HepG2 (cell line): Measurements from ENCODE around the gene COA3. TPM values are rescaled to one million over a fixed set of nuclear protein-coding genes. Genes with fewer than 3 reads are reported as not detected.

ENCODE experiments used
- KDM5B ChIP-seq: sonication (generic); formaldehyde crosslinking; IDR thresholded peaks from 2 replicates; pipeline ENCODE4 v1.4.0; 2020; ENCODE audit warnings: missing genetic modification reagents, mild to moderate bottlenecking, borderline replicate concordance
- KLF12 ChIP-seq: sonication (generic); formaldehyde crosslinking; IDR thresholded peaks from 2 replicates; pipeline ENCODE4 v1.4.0; 2020; ENCODE audit warnings: missing genetic modification reagents, borderline replicate concordance
- LCORL ChIP-seq, 2 experiments: fragments of 450-650 bp in 1 of 2; sonication (generic) in 1 of 2; formaldehyde crosslinking in 1 of 2; IDR thresholded peaks; 2 replicates each; pipeline versions ENCODE4 v1.5.0 to v1.6.1; 2017 to 2020; ENCODE audit warnings: antibody characterized with exemption in 1 of 2, missing genetic modification reagents in 1 of 2
- REPIN1 ChIP-seq: sonication (generic); formaldehyde crosslinking; IDR thresholded peaks from 2 replicates; pipeline ENCODE4 v1.8.0; 2022; ENCODE audit warnings: missing genetic modification reagents, low read depth, mild to moderate bottlenecking, borderline replicate concordance
- SP140L ChIP-seq: sonication (generic); formaldehyde crosslinking; IDR thresholded peaks from 2 replicates; pipeline ENCODE4 v1.4.0; 2020; ENCODE audit warnings: missing genetic modification reagents, borderline replicate concordance
- ZNF331 ChIP-seq: sonication (generic); formaldehyde crosslinking; IDR thresholded peaks from 2 replicates; pipeline ENCODE4 v1.4.0; 2020; ENCODE audit warnings: missing genetic modification reagents
- ZNF343 ChIP-seq: sonication (generic); formaldehyde crosslinking; IDR thresholded peaks from 2 replicates; pipeline ENCODE4 v1.4.0; 2020; ENCODE audit warnings: mild to moderate bottlenecking, missing genetic modification reagents
- ZNF558 ChIP-seq: sonication (generic); formaldehyde crosslinking; IDR thresholded peaks from 2 replicates; pipeline ENCODE4 v1.9.0; 2022; ENCODE audit warnings: mild to moderate bottlenecking, missing genetic modification reagents, borderline replicate concordance
- ZNF737 ChIP-seq: sonication (generic); formaldehyde crosslinking; IDR thresholded peaks from 2 replicates; pipeline ENCODE4 v1.5.0; 2020; ENCODE audit warnings: missing genetic modification reagents, mild to moderate bottlenecking, borderline replicate concordance
- ZNF850 ChIP-seq: sonication (generic); formaldehyde crosslinking; conservative IDR thresholded peaks from 2 replicates; pipeline ENCODE4 v1.9.0; 2021; ENCODE audit warnings: mild to moderate bottlenecking, missing genetic modification reagents
- polyA plus RNA-seq, 8 experiments: library from polyadenylated mRNA; depleted of rRNA in 3 of 8; stranded (reverse) in 7 of 8; unstranded in 1 of 8; fragments of >200 nt; fragmentation: Illumina TruSeq in 4 of 8; extraction: Trizol in 4 of 8; gene quantifications; 2 replicates each; pipeline versions ENCODE4 v1.2.1 to v1.2.3, GENCODE V29; 2011 to 2016; ENCODE audit warnings: low read depth in 4 of 8, missing spikeins in 1 of 8, mixed read lengths in 1 of 8; ENCODE audit not compliant: insufficient read depth in 1 of 8
- total RNA-seq, 5 experiments: library from RNA; depleted of rRNA; stranded (reverse); fragments of >200 nt; fragmentation: Illumina TruSeq; extraction: Trizol; gene quantifications; 2 replicates each; pipeline ENCODE4 v1.2.3, GENCODE V29; 2016; ENCODE audit warnings: low read depth in 1 of 5
- TF ChIP-seq, protein P1 (sequence below): sonication (generic); formaldehyde crosslinking; IDR thresholded peaks from 2 replicates; pipeline ENCODE4 v1.9.0; 2021; ENCODE audit warnings: mild to moderate bottlenecking, missing genetic modification reagents
- TF ChIP-seq, protein P2 (sequence below): sonication (generic); formaldehyde crosslinking; IDR thresholded peaks from 2 replicates; pipeline ENCODE4 v1.4.0; 2020; ENCODE audit warnings: low read depth, mild to moderate bottlenecking, missing genetic modification reagents
- TF ChIP-seq, protein P3 (sequence below): sonication (generic); formaldehyde crosslinking; IDR thresholded peaks from 2 replicates; pipeline ENCODE4 v1.8.0; 2022; ENCODE audit warnings: mild to moderate bottlenecking, missing genetic modification reagents, moderate library complexity
- TF ChIP-seq, protein P4 (sequence below): sonication (generic); formaldehyde crosslinking; IDR thresholded peaks from 2 replicates; pipeline ENCODE4; 2020; ENCODE audit warnings: missing genetic modification reagents, mild to moderate bottlenecking, borderline replicate concordance

The COA3 gene
- total and polyA plus RNA-seq, 2 of the 13 experiments (the other 11 are each of a cell fraction or from before 2014, with no cell fraction given) = 133 to 202 TPM

DNA sequence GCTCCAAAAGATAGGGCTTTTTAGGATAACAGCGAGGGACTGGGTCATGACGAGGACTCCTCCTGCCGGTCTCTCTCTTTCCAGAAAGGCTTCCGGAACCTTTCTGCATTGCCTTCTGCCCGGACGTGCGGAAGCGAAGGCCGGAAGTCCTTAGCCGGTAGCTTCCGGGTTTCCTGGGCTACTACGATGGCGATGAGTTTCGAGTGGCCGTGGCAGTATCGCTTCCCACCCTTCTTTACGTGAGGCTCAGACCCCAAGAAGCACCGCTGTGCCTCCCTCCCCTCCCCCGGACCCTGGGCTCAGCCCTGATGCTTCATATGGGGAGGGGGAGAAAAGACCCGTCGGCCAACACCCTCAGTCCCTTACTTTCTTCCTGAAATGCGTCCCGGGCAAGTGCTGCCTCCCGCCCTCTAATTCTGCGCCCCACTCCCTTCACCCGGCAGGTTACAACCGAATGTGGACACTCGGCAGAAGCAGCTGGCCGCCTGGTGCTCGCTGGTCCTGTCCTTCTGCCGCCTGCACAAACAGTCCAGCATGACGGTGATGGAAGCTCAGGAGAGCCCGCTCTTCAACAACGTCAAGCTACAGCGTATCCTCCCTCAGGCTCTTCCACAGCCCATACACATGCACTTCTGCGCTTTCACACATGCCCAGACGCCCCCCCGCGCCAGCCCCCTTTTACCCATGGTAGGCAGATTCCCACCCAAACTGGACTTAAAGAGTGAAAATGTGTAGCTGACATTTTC is 25.0 kb downstream of the COA3 start, which contains the start of gene VPS25 (continued):
- TF ChIP-seq, protein P1, sequence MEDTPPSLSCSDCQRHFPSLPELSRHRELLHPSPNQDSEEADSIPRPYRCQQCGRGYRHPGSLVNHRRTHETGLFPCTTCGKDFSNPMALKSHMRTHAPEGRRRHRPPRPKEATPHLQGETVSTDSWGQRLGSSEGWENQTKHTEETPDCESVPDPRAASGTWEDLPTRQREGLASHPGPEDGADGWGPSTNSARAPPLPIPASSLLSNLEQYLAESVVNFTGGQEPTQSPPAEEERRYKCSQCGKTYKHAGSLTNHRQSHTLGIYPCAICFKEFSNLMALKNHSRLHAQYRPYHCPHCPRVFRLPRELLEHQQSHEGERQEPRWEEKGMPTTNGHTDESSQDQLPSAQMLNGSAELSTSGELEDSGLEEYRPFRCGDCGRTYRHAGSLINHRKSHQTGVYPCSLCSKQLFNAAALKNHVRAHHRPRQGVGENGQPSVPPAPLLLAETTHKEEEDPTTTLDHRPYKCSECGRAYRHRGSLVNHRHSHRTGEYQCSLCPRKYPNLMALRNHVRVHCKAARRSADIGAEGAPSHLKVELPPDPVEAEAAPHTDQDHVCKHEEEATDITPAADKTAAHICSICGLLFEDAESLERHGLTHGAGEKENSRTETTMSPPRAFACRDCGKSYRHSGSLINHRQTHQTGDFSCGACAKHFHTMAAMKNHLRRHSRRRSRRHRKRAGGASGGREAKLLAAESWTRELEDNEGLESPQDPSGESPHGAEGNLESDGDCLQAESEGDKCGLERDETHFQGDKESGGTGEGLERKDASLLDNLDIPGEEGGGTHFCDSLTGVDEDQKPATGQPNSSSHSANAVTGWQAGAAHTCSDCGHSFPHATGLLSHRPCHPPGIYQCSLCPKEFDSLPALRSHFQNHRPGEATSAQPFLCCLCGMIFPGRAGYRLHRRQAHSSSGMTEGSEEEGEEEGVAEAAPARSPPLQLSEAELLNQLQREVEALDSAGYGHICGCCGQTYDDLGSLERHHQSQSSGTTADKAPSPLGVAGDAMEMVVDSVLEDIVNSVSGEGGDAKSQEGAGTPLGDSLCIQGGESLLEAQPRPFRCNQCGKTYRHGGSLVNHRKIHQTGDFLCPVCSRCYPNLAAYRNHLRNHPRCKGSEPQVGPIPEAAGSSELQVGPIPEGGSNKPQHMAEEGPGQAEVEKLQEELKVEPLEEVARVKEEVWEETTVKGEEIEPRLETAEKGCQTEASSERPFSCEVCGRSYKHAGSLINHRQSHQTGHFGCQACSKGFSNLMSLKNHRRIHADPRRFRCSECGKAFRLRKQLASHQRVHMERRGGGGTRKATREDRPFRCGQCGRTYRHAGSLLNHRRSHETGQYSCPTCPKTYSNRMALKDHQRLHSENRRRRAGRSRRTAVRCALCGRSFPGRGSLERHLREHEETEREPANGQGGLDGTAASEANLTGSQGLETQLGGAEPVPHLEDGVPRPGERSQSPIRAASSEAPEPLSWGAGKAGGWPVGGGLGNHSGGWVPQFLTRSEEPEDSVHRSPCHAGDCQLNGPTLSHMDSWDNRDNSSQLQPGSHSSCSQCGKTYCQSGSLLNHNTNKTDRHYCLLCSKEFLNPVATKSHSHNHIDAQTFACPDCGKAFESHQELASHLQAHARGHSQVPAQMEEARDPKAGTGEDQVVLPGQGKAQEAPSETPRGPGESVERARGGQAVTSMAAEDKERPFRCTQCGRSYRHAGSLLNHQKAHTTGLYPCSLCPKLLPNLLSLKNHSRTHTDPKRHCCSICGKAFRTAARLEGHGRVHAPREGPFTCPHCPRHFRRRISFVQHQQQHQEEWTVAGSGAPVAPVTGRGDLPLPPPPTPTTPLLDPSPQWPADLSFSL = no peak
- peak; percentile 95 for TF ChIP-seq ZNF331 (CRISPR knock-in tag)
- TF ChIP-seq REPIN1 (CRISPR knock-in tag) = peak; percentile 94
- TF ChIP-seq KDM5B (CRISPR knock-in tag) = peak; percentile 68; the same call in 1 of the 2 replicates
- TF ChIP-seq LCORL (IDR thresholded peaks at IDR 0.05) = no peak
- peak; percentile 77 for TF ChIP-seq LCORL (CRISPR knock-in tag; IDR thresholded peaks at IDR 0.05)
- peak; percentile 58; the same call in 1 of the 2 replicates for TF ChIP-seq ZNF343 (CRISPR knock-in tag)
- peak; percentile 98 for TF ChIP-seq SP140L (CRISPR knock-in tag)
- no peak; the same call in 1 of the 2 replicates for TF ChIP-seq ZNF737
- TF ChIP-seq KLF12 (CRISPR knock-in tag) = peak; percentile 71; the same call in 1 of the 2 replicates
- TF ChIP-seq ZNF558 (CRISPR knock-in tag) = peak; percentile 22; the same call in 1 of the 2 replicates
- TF ChIP-seq ZNF850 (CRISPR knock-in tag) = no peak
- TF ChIP-seq, protein P2, sequence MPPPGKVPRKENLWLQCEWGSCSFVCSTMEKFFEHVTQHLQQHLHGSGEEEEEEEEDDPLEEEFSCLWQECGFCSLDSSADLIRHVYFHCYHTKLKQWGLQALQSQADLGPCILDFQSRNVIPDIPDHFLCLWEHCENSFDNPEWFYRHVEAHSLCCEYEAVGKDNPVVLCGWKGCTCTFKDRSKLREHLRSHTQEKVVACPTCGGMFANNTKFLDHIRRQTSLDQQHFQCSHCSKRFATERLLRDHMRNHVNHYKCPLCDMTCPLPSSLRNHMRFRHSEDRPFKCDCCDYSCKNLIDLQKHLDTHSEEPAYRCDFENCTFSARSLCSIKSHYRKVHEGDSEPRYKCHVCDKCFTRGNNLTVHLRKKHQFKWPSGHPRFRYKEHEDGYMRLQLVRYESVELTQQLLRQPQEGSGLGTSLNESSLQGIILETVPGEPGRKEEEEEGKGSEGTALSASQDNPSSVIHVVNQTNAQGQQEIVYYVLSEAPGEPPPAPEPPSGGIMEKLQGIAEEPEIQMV (CRISPR knock-in tag) = peak; percentile 95
- TF ChIP-seq, protein P3, sequence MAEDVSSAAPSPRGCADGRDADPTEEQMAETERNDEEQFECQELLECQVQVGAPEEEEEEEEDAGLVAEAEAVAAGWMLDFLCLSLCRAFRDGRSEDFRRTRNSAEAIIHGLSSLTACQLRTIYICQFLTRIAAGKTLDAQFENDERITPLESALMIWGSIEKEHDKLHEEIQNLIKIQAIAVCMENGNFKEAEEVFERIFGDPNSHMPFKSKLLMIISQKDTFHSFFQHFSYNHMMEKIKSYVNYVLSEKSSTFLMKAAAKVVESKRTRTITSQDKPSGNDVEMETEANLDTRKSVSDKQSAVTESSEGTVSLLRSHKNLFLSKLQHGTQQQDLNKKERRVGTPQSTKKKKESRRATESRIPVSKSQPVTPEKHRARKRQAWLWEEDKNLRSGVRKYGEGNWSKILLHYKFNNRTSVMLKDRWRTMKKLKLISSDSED (CRISPR knock-in tag) = no peak
- TF ChIP-seq, protein P4, sequence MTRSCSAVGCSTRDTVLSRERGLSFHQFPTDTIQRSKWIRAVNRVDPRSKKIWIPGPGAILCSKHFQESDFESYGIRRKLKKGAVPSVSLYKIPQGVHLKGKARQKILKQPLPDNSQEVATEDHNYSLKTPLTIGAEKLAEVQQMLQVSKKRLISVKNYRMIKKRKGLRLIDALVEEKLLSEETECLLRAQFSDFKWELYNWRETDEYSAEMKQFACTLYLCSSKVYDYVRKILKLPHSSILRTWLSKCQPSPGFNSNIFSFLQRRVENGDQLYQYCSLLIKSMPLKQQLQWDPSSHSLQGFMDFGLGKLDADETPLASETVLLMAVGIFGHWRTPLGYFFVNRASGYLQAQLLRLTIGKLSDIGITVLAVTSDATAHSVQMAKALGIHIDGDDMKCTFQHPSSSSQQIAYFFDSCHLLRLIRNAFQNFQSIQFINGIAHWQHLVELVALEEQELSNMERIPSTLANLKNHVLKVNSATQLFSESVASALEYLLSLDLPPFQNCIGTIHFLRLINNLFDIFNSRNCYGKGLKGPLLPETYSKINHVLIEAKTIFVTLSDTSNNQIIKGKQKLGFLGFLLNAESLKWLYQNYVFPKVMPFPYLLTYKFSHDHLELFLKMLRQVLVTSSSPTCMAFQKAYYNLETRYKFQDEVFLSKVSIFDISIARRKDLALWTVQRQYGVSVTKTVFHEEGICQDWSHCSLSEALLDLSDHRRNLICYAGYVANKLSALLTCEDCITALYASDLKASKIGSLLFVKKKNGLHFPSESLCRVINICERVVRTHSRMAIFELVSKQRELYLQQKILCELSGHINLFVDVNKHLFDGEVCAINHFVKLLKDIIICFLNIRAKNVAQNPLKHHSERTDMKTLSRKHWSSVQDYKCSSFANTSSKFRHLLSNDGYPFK (CRISPR knock-in tag) = peak; percentile 96
